NCI-H1436 treated with DMSO at 0.1 percent for 48 hours (cell line): Measurements from ENCODE around the gene TSPAN3.

Experiments used
- DNase-seq: peaks from one replicate; lab custom pipeline; 2025; lab: John Stamatoyannopoulos, UW

TSPAN3 gene

GRCh38 chr15:77070495-77071304 is at the start of gene TSPAN3:
Gene TSPAN3 (minus strand): TSS chr15:77071109. CDS start chr15:77070954, 155 bp downstream.
- peak; percentile 64 for DNase-seq

GRCh38 chr15:77120576-77120975 is 49.7 kb upstream of the TSPAN3 start:
- no peak for DNase-seq

GRCh38 chr15:77119446-77119845 is 48.5 kb upstream of the TSPAN3 start:
- DNase-seq: no peak

- no peak for DNase-seq
Measured at GRCh38 chr15:77118882-77119321, 48.0 kb upstream of the TSPAN3 start.

GRCh38 chr15:77115179-77115578 is 44.3 kb upstream of the TSPAN3 start:
- DNase-seq: no peak

- DNase-seq: no peak
Measured at GRCh38 chr15:77112838-77113504, 42.1 kb upstream of the TSPAN3 start.

GRCh38 chr15:77111789-77112188 is 40.9 kb upstream of the TSPAN3 start:
- no peak for DNase-seq

GRCh38 chr15:77107531-77108355 is 36.8 kb upstream of the TSPAN3 start:
- DNase-seq: no peak

- no peak for DNase-seq
Measured at GRCh38 chr15:77107068-77107467, 36.2 kb upstream of the TSPAN3 start.

GRCh38 chr15:77104155-77104554 is 33.2 kb upstream of the TSPAN3 start:
- no peak for DNase-seq

GRCh38 chr15:77099741-77100463 is 29.0 kb upstream of the TSPAN3 start:
- DNase-seq: no peak

- DNase-seq: no peak
Measured at GRCh38 chr15:77098572-77098971, 27.7 kb upstream of the TSPAN3 start.

GRCh38 chr15:77097921-77098320 is 27.0 kb upstream of the TSPAN3 start:
- no peak for DNase-seq

GRCh38 chr15:77097248-77097721 is 26.4 kb upstream of the TSPAN3 start:
- no peak for DNase-seq

- no peak for DNase-seq
Measured at GRCh38 chr15:77096541-77096940, 25.6 kb upstream of the TSPAN3 start.

GRCh38 chr15:77096138-77096537 is 25.2 kb upstream of the TSPAN3 start:
- DNase-seq: no peak

GRCh38 chr15:77094397-77095030 is 23.6 kb upstream of the TSPAN3 start:
- no peak for DNase-seq

GRCh38 chr15:77093436-77093835 is 22.5 kb upstream of the TSPAN3 start:
- DNase-seq: no peak

- DNase-seq: no peak
Measured at GRCh38 chr15:77091097-77091496, 20.2 kb upstream of the TSPAN3 start.

GRCh38 chr15:77087213-77087612 is 16.3 kb upstream of the TSPAN3 start:
- no peak for DNase-seq

GRCh38 chr15:77085297-77085696 is 14.4 kb upstream of the TSPAN3 start:
- DNase-seq: no peak
